Measurements from ENCODE around the gene KCTD2.

The KCTD2 gene

GRCh38 chr17:75061618-75062017, 14.6 kb downstream of the KCTD2 start:
- no peak overlapping the region for H3K27ac ChIP-seq
- H3K27me3 ChIP-seq, result no peaks in the 10 kb centered on the region
- intact Hi-C loops (cut with DNase I; ENCODE audit: low total_unique reads), result no loop called here
- no peak overlapping the region for H3K4me3 ChIP-seq
- peaks cover 25 to 74% (median 52%) of the 10 kb centered on the region in 3 donors for H3K36me3 ChIP-seq
- no peak for DNase-seq
- H3K9me3 ChIP-seq, result no peaks in the 10 kb centered on the region
- TF ChIP-seq CTCF (IDR thresholded peaks at IDR 0.05), result no peak
- H3K4me1 ChIP-seq, result peaks cover 0 to 11% (median under 1%) of the 10 kb centered on the region in 4 donors

- no peaks in the 10 kb centered on the region for H3K9me3 ChIP-seq
- no peak for DNase-seq
- TF ChIP-seq CTCF (IDR thresholded peaks at IDR 0.05), result no peak
- H3K4me3 ChIP-seq, result no peak overlapping the region
- no peak overlapping the region for H3K27ac ChIP-seq
- intact Hi-C loops (cut with DNase I; ENCODE audit: low total_unique reads), result no loop called here
- no peaks in the 10 kb centered on the region for H3K27me3 ChIP-seq
- H3K36me3 ChIP-seq, result peaks cover 25 to 68% (median 52%) of the 10 kb centered on the region in 3 donors
- peaks cover 0 to 11% (median under 1%) of the 10 kb centered on the region in 4 donors for H3K4me1 ChIP-seq
Measured at GRCh38 chr17:75063201-75063600, 16.2 kb downstream of the KCTD2 start.

DNA sequence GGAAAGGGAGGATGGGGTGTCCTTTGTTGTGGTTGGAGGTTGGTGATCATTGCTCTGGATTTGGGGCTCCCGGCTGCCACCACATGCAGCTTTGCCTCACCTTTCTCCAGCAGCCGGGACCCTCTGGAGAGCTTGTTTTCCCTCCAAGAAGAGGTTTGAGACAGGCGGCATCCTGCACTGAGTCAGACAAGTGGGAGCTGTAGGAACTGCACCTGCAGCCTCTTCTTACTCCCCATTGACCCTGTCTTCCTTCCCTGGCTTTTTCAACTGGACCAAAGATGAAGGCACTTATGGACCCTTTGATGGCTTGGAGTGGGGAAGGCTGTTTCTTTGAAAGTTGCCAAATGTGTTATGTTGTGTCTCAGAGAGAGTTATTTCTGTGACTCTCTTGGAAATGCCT, 16.6 kb downstream of the KCTD2 start:
- TF ChIP-seq CTCF (IDR thresholded peaks at IDR 0.05), result no peak
- no peaks in the 10 kb centered on the region for H3K9me3 ChIP-seq
- intact Hi-C loops (cut with DNase I; ENCODE audit: low total_unique reads), result no loop called here
- H3K27me3 ChIP-seq, result no peaks in the 10 kb centered on the region
- DNase-seq, result no peak
- H3K4me3 ChIP-seq, result no peak overlapping the region
- H3K36me3 ChIP-seq, result peaks cover 25 to 68% (median 52%) of the 10 kb centered on the region in 3 donors
- H3K27ac ChIP-seq, result no peak overlapping the region
- peaks cover 0 to 11% (median under 1%) of the 10 kb centered on the region in 4 donors for H3K4me1 ChIP-seq

DNA sequence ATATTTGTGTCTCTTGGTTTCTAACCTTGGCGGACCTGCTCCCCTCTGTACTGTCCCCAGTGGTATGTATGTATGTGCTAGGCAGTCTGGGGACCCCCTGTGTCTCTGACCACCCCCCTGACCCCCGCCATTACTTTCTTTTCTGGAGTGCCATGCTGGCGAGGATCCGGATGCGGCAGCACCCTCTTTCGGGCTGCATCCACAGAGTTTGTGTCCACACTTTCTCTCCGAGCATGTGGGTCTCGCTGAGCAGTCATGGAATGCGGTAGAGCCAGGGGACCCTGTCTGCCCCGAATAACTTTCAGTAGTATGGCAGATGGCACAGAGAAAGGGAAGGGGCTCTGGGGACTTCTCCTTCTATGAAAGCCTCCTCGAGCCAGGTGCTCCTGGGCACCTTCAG, 17.0 kb downstream of the KCTD2 start:
- Histone ChIP-seq H3K9me3 (no peaks in the 10 kb centered on the region), H3K27me3 (no peaks in the 10 kb centered on the region), H3K27ac (no peak overlapping the region), H3K36me3 (peaks cover 25 to 68% (median 52%) of the 10 kb centered on the region in 3 donors), H3K4me1 (peaks cover 0 to 11% (median under 1%) of the 10 kb centered on the region in 4 donors), H3K4me3 (no peak overlapping the region)
- no peak for TF ChIP-seq CTCF (IDR thresholded peaks at IDR 0.05)
- intact Hi-C loops (cut with DNase I; ENCODE audit: low total_unique reads), result no loop called here
- no peak for DNase-seq

- Histone ChIP-seq H3K36me3 (peaks cover 23 to 64% (median 50%) of the 10 kb centered on the region in 3 donors), H3K4me1 (peaks cover 0 to 11% (median under 1%) of the 10 kb centered on the region in 4 donors), H3K9me3 (no peaks in the 10 kb centered on the region), H3K4me3 (no peak overlapping the region), H3K27me3 (no peaks in the 10 kb centered on the region), H3K27ac (no peak overlapping the region)
- TF ChIP-seq CTCF (IDR thresholded peaks at IDR 0.05), result no peak
- no peak for DNase-seq
- intact Hi-C loops (cut with DNase I; ENCODE audit: low total_unique reads), result no loop called here
Measured at GRCh38 chr17:75064460-75064859, 17.4 kb downstream of the KCTD2 start.

All from tibial artery (tissue), 4 donors.